Fibroblast of lung (primary cell): Measurements from ENCODE around the gene VWA5B1. TPM values are rescaled to one million over a fixed set of nuclear protein-coding genes. Genes with fewer than 3 reads are reported as not detected.
A peak's percentile ranks its signal among the peaks of the same experiment; 100 is the strongest.

Source experiments
- DNase-seq, 2 donors: peaks; one replicate each; pipeline versions ENCODE4 v3.0.0 to v3.0.0-alpha.2; 2010; ENCODE audit warnings: low read depth in 2 of 2
- H2AFZ ChIP-seq: 2 replicates; pipeline ENCODE4 v1.5.1; 2012; ENCODE audit warnings: low read length, control low read depth, inconsistent platforms
- H3K27ac ChIP-seq: 2 replicates; pipeline ENCODE4 v1.5.1; 2011; ENCODE audit warnings: low read length, control low read depth; ENCODE audit not compliant: insufficient read depth
- H3K27me3 ChIP-seq: 2 replicates; pipeline ENCODE4 v1.5.1; 2011; ENCODE audit warnings: mild to moderate bottlenecking, low read length; ENCODE audit not compliant: control insufficient read depth, insufficient read depth
- H3K36me3 ChIP-seq: 2 replicates; pipeline ENCODE4 v1.5.1; 2011; ENCODE audit warnings: low read length; ENCODE audit not compliant: control insufficient read depth, insufficient read depth
- H3K4me1 ChIP-seq: 2 replicates; pipeline ENCODE4 v1.5.1; 2011; ENCODE audit warnings: low read length; ENCODE audit not compliant: control insufficient read depth, insufficient read depth; ENCODE audit errors: extremely low read depth
- H3K4me2 ChIP-seq: 2 replicates; pipeline ENCODE4 v1.5.1; 2011; ENCODE audit warnings: low read length, control low read depth; ENCODE audit not compliant: insufficient read depth; ENCODE audit errors: extremely low read depth
- H3K4me3 ChIP-seq, 4 experiments: fragments of 200-600 bp in 1 of 4; sonication (generic) in 1 of 4; replicated peaks in 1 of 4; 2 replicates each; pipeline ENCODE4 v1.5.1; 2011 to 2016; ENCODE audit warnings: low read length in 4 of 4, low read depth in 3 of 4, mild to moderate bottlenecking in 3 of 4, control low read depth in 2 of 4, inconsistent platforms in 1 of 4, mixed read lengths in 1 of 4; ENCODE audit not compliant: insufficient read depth in 1 of 4; ENCODE audit errors: control extremely low read depth in 1 of 4
- H3K79me2 ChIP-seq: 2 replicates; pipeline ENCODE4 v1.5.1; 2012; ENCODE audit warnings: mild to moderate bottlenecking, low read length, inconsistent platforms; ENCODE audit not compliant: control insufficient read depth, insufficient read depth
- H3K9ac ChIP-seq: 2 replicates; pipeline ENCODE4 v1.5.1; 2011; ENCODE audit warnings: mild to moderate bottlenecking, low read length, control low read depth; ENCODE audit not compliant: insufficient read depth
- H3K9me3 ChIP-seq: 2 replicates; pipeline ENCODE4 v1.5.1; 2012; ENCODE audit warnings: low read depth, low read length; ENCODE audit not compliant: control insufficient read depth, insufficient read depth
- H4K20me1 ChIP-seq: 2 replicates; pipeline ENCODE4 v1.5.1; 2011; ENCODE audit warnings: low read length; ENCODE audit not compliant: control insufficient read depth, insufficient read depth; ENCODE audit errors: extremely low read depth
- EZH2 ChIP-seq: IDR thresholded peaks from 2 replicates; pipeline ENCODE4 v1.5.1; 2012; ENCODE audit warnings: low read length, control low read depth, mild to moderate bottlenecking; ENCODE audit errors: missing control alignments
- polyA plus RNA-seq, 2 donors: library from polyadenylated mRNA; depleted of rRNA in 1 of 2; stranded (reverse) in 1 of 2; unstranded in 1 of 2; fragments of >200 nt; gene quantifications; 2 replicates each; pipeline ENCODE4 v1.2.1, GENCODE V29; 2011 to 2012; ENCODE audit warnings: missing spikeins in 1 of 2
- total RNA-seq: library from RNA; depleted of rRNA; stranded (reverse); fragments of >200 nt; gene quantifications from 2 replicates; pipeline ENCODE4 v1.2.1, GENCODE V29; 2014
- TF ChIP-seq, protein P1 (sequence below), 2 donors: IDR thresholded peaks in 1 of 2; conservative IDR thresholded peaks in 1 of 2; 1 replicate in 1 of 2; 2 replicates in 1 of 2; pipeline ENCODE4 v1.5.1; 2011 to 2012; ENCODE audit warnings: low read length in 2 of 2, control low read depth in 1 of 2, inconsistent platforms in 1 of 2, low read depth in 1 of 2, mild to moderate bottlenecking in 1 of 2

The VWA5B1 gene
- total and polyA plus RNA-seq, 2 donors (not counting 1 experiment from before 2014, with no cell fraction given) = not detected

DNA sequence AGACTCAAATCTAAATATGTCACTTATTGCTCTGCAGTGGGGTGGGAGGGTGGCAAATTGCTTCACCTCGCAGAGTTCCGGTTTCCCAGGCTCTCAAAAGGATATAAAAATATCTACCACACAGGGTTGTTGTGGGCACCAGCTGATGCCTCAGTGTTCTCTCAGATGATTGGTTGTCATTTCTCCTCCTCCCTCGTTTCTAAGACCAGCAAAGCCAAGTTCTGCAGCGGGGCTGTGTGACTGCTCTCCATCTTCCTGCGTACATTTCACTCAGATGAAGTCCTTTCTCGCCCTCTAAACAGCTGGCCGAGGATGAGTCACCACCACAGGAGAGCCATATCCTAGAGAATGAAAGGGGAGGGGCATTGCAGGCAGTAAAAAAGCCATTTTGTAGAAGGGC lies 35.0 kb upstream of the VWA5B1 start:
- DNase-seq = peak; percentile 82 to 84
- Histone ChIP-seq H3K27ac (no peak overlapping the region), H3K9ac (no peak overlapping the region), H2AFZ (peak overlapping the region; percentile 29), H3K36me3 (no peaks in the 10 kb centered on the region), H3K9me3 (no peaks in the 10 kb centered on the region), H3K27me3 (no peaks in the 10 kb centered on the region), H3K4me3 (no peak overlapping the region), H3K4me1 (peaks cover 8% of the 10 kb centered on the region), H3K4me2 (peak overlapping the region; percentile 23), H4K20me1 (no peaks in the 10 kb centered on the region), H3K79me2 (no peaks in the 10 kb centered on the region)
- no peak for TF ChIP-seq EZH2
- TF ChIP-seq, protein P1, sequence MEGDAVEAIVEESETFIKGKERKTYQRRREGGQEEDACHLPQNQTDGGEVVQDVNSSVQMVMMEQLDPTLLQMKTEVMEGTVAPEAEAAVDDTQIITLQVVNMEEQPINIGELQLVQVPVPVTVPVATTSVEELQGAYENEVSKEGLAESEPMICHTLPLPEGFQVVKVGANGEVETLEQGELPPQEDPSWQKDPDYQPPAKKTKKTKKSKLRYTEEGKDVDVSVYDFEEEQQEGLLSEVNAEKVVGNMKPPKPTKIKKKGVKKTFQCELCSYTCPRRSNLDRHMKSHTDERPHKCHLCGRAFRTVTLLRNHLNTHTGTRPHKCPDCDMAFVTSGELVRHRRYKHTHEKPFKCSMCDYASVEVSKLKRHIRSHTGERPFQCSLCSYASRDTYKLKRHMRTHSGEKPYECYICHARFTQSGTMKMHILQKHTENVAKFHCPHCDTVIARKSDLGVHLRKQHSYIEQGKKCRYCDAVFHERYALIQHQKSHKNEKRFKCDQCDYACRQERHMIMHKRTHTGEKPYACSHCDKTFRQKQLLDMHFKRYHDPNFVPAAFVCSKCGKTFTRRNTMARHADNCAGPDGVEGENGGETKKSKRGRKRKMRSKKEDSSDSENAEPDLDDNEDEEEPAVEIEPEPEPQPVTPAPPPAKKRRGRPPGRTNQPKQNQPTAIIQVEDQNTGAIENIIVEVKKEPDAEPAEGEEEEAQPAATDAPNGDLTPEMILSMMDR (conservative IDR thresholded peaks at IDR 0.05 in 1 of 2, IDR thresholded peaks at IDR 0.05 in 1 of 2; ENCODE audit: low read depth in 1 of 2, low read length in 2 of 2) = no peak

DNA sequence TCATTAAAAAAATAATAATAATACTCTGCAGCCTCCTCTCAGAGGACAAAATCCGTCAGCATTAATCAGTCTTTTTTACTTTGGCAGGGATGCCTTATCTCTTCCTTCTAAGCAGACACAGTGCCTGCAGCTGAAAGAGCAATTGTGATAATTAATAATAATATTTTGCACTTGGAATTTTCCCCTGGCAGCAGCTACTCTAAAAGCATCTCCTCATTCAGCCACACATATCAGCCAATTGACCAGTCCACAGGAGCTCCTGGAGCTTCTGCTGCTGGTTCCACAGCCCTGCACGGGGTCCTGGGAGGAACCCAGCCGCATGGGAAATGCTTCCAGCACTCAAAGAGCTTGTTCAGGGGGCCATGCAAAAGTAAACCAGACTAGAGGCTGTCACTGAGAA lies 31.0 kb upstream of the VWA5B1 start:
- no peaks in the 10 kb centered on the region for H3K36me3 ChIP-seq
- no peak overlapping the region for H3K27ac ChIP-seq
- H3K4me2 ChIP-seq = no peak overlapping the region
- H3K9ac ChIP-seq = no peak overlapping the region
- no peak for DNase-seq
- TF ChIP-seq EZH2 = no peak
- TF ChIP-seq, protein P1 (conservative IDR thresholded peaks at IDR 0.05 in 1 of 2, IDR thresholded peaks at IDR 0.05 in 1 of 2; ENCODE audit: low read depth in 1 of 2, low read length in 2 of 2) = no peak
- H4K20me1 ChIP-seq = no peaks in the 10 kb centered on the region
- H3K4me1 ChIP-seq = peaks cover 8% of the 10 kb centered on the region
- H3K9me3 ChIP-seq = no peaks in the 10 kb centered on the region
- no peaks in the 10 kb centered on the region for H3K27me3 ChIP-seq
- H2AFZ ChIP-seq = no peak overlapping the region
- no peaks in the 10 kb centered on the region for H3K79me2 ChIP-seq
- no peak overlapping the region for H3K4me3 ChIP-seq

DNA sequence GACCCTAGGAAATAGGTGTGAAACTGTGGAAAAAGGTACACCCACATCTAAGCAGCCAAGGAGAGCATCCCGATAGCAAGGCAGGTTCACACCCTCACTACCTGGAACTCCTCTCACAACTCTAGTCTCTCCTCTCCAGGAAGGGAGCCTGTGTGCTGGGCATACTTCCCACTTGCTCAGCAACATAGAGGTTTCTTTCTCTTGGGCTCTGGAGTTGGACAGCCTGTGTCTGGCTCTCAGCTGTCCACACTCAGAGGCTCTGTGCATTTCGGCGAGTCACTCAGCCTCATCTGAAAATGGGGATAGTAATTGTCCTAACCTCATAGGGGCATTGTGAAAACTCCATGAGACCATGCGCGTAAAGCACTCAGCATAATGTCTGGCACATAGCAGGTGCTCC lies 29.6 kb upstream of the VWA5B1 start:
- Histone ChIP-seq H3K4me1 (peaks cover 1% of the 10 kb centered on the region), H3K36me3 (no peaks in the 10 kb centered on the region), H4K20me1 (no peaks in the 10 kb centered on the region), H3K4me3 (no peak overlapping the region), H3K27me3 (no peaks in the 10 kb centered on the region), H3K27ac (no peak overlapping the region), H3K4me2 (no peak overlapping the region), H2AFZ (no peak overlapping the region), H3K79me2 (no peaks in the 10 kb centered on the region), H3K9me3 (no peaks in the 10 kb centered on the region), H3K9ac (no peak overlapping the region)
- no peak for DNase-seq
- no peak for TF ChIP-seq EZH2
